NCI-H146 (cell line): ENCODE data around the gene SLC29A1.

Experiments used
- DNase-seq: peaks from one replicate; lab custom pipeline; 2025; lab: John Stamatoyannopoulos, UW

The SLC29A1 gene

DNA sequence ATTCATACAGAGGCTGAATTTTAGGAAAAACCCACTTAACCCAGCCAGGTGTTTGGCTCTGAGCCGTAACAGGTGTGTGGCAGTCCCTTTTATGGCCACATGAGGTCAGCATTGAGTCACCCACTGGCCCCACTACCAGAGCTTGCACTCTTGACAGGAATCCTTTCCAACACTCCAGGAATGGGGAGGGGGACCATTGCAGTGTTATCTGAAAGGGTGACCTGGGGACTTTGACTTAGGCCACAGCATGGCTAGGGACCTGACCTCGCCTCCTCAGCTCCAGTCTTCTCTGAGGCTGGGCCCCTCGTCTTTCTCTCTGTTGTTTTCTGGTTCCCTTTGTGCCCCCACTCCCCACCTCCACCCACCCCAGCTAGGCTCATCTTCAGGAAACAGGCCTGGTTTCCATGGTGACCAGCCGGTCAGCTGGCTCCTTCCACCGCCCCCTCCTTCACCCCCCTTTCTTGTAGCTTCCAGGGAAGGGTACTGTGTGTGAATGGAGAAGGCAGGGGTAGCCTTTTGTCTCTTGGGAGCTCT lies 44.8 kb downstream of the SLC29A1 start:
- peak; percentile 81 for DNase-seq

DNA sequence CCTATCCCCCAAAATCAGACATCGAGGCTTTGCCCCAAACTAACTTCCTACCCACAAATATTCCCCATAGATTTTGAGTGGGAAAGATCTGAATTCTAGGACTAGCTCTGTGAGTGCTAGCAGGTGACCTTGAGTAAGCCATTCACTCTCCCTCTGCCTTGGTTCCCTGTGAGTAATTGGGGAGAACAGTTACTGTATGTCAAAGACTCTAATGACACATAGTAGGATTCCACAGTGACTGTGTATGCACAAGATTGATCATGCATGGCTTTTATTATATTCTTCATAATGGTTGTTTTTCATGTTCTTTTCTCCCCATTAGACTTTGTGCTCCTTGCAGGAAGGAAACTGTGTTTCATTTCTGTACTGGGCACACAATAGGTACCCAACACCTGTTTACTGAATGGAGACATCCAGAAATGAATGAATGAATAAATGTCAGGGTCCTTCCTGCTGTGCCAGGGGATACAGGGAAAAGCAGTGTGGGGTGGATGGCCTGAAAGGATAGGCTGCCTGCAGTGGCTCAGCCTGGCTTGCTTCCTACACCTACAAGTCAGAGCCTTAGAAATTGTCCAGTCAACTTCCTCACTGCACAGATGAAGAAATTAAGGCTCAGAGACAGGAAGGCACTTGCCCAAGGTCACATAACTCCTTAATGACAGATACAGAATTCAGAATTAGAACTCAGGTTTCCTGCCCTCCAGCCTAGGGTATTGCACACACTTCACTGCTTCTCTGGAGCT lies 46.0 kb downstream of the SLC29A1 start:
- no peak for DNase-seq

DNA sequence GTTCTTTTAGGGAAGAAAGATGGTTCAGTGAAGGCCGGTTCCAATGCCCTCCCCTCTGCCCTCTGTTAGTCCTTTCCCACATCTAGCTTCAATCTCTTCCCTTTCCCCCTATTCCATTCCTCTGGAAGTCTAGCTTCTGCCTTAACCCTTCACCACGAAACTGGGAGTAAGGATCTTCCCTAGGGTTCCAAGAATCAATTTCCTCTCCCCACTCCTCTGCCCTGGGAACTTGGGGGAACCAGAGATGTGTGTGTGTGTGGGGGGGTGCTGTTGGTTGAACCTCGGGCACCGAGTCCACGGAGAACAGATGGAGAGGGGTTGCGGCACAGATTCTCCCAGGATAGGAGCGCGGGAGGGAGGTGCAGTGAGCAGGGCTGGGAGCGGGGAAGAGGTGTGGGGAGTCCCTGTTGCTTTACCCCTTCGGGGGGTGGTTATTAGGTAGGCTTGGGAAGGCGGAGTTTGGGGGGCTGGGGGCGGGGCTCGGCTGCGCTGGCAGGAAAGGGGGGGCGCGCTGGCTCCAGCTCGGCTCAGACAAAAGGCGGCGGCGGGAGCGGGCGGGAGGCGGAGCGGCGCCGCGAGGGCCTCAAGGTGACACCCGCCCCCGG lies 46.6 kb downstream of the SLC29A1 start, which contains the start of gene TMEM151B:
Gene TMEM151B (plus strand): TSS at position 530 of the 605 bp plus-strand sequence. CDS start 293 bp downstream, outside the sequence.
- DNase-seq: peak; percentile 65

DNA sequence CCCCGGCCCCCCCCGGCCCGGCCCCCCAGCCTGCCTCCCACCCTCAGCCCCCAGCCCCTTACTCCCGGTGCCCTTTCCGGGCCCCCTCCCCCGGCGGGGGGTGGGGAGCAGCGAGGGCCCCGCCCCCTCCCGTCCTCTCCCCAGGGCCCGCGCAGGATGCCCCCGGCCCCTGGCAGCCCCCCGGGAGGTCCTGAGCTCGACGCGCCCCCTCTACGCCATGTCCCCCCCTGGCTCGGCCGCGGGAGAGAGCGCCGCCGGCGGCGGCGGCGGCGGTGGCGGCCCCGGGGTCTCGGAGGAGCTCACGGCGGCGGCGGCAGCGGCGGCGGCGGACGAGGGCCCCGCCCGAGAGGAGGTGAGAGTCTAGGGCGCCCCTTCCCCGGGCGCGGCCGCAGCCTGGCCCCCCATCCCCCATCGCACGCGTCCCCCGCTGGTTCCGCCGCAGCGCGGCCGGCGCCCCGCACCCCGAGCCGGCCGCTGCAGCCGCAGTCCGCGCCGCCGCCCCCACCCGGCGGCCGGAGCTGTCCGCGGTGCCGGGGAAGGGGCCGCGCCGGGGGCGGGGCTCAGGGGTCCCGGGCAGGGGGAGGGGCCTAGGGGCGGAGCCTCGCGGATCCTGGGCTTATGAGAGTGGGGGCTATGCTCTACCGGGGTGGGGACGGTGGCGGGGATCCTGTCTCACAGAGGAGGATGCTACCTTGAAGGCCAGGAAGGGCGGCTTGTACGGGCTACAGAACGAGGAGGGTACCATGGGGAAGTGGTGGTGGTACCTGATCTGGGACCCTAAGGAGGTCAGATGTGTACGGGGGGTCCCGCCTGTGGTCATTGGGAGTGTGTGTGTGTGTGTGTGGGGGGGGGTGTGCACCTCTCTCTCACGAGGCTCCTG lies 47.4 kb downstream of the SLC29A1 start:
- peak; percentile 73 for DNase-seq

DNA sequence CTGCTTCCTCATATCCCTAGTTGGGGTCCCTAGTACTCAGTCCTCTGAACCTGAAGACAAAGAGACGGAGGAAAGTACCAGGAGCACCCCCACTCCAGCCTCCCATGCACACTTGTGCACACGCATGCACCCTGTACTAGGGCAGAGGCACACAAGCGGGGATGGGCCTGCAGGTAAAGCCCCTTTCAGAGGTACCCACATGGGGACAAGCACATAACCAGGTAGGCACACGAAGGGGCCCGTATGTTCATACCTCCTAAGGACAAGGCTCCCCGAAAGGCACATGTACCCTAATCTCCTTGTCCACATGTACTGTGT lies 48.0 kb downstream of the SLC29A1 start:
- DNase-seq: no peak

DNA sequence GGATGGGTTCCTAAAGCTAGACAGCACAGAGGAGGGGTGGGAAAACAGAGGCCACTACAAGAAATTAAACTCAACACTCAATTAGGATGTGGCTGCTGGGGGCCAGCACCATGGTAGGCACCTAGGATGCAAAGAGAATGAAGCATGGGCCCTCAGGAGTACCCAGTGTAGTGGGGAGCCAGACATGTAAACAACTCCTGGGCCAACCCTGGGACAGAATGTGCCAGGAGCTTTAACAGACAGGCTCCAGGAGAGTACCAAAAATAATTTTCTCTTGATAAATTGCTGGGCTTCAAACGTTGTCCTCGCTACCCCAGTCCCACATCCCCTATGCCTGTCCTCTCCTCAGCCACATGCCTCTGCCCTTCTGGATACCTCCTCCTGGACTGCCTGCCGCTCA lies 48.5 kb downstream of the SLC29A1 start:
- DNase-seq: no peak

DNA sequence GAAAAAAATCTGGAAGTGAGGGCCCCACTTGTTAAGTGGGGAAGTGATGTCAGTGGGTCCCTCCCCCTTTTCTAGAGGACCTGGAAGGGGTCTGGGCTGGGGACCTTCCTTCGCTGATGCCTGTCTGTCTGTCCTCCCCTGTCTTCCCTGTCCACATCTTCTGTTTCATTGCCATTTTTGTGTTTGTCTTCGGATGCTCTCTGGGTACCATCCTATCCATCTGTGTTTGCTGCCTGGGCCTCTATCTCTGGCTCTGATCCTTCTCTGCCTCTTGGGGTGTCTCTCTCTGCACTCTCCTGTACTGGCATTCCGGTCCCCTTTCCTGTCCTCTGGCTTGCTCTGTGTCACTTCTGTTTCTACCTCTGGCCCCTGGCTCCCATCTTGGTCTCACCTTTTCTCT lies 49.1 kb downstream of the SLC29A1 start:
- DNase-seq: no peak

DNA sequence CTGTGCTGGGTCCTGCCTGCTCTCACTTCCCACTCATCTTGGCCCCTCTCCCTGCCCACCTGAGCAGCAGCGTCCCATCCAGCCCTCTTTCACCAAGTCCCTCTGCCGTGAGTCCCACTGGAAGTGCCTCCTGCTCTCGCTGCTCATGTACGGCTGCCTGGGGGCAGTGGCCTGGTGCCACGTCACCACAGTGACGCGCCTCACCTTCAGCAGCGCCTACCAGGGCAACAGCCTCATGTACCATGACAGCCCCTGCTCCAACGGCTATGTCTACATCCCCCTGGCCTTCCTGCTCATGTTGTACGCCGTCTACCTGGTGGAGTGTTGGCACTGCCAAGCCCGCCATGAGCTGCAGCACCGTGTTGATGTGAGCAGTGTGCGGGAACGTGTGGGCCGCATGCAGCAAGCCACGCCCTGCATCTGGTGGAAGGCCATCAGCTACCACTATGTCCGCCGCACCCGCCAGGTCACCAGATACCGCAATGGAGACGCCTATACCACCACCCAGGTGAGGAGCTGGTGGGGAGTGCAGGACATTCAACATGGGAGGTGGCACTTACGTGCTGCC lies 49.7 kb downstream of the SLC29A1 start:
- no peak for DNase-seq

DNA sequence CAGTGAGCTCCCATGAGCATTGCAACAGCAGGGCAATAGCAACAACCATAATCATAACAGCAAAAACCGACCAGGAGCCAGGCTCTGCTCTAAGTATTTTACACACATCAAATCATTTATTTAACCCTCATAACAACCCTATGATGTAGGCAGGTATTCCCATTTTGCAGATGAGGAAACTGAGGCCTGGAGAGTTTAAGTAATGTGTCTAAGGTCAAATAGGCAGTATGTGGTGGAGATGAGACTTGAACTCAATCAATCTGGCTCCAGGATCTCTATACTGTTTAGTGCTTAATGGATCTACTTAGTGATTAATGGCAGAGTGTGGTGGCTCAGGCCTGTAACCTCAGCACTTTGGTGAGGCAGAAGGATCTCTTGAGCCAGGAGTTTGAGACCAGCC lies 50.2 kb downstream of the SLC29A1 start:
- no peak for DNase-seq

DNA sequence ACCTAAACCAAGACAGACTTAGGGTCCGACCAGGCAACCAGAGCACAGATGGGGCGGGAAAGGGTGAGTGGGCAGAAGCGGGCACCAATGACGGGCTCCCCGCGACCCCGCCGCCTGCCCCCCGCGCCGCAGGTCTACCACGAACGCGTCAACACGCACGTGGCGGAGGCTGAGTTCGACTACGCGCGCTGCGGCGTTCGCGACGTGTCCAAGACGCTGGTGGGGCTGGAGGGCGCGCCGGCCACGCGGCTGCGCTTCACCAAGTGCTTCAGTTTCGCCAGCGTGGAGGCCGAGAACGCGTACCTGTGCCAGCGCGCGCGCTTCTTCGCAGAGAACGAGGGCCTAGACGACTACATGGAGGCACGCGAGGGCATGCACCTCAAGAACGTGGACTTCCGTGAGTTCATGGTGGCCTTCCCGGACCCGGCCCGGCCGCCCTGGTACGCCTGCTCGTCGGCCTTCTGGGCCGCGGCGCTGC lies 51.9 kb downstream of the SLC29A1 start:
- DNase-seq: no peak

DNA sequence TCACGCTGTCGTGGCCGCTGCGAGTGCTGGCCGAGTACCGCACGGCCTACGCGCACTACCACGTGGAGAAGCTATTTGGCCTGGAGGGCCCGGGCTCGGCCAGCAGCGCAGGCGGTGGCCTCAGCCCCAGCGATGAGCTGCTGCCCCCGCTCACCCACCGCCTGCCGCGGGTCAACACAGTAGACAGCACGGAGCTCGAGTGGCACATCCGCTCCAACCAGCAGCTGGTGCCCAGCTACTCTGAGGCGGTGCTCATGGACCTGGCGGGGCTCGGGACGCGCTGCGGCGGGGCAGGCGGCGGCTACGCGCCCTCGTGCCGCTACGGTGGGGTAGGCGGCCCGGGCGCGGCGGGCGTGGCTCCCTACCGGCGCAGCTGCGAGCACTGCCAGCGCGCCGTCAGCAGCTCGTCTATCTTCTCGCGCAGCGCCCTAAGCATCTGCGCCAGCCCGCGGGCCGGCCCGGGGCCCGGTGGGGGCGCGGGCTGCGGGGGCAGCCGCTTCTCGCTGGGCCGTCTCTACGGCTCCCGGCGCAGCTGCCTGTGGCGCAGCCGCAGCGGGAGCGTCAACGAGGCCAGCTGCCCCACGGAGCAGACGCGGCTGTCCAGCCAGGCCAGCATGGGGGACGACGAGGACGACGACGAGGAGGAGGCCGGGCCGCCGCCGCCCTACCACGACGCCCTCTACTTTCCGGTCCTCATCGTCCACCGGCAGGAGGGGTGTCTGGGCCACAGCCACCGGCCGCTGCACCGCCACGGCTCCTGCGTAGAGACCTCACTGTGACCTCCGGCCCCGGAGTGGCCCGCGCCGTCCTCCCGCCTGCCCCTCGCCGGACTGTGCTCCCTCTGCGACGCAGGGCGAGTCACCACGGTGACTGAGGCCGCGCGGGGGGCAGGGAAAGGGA lies 52.6 kb downstream of the SLC29A1 start:
- peak; percentile 39 for DNase-seq

DNA sequence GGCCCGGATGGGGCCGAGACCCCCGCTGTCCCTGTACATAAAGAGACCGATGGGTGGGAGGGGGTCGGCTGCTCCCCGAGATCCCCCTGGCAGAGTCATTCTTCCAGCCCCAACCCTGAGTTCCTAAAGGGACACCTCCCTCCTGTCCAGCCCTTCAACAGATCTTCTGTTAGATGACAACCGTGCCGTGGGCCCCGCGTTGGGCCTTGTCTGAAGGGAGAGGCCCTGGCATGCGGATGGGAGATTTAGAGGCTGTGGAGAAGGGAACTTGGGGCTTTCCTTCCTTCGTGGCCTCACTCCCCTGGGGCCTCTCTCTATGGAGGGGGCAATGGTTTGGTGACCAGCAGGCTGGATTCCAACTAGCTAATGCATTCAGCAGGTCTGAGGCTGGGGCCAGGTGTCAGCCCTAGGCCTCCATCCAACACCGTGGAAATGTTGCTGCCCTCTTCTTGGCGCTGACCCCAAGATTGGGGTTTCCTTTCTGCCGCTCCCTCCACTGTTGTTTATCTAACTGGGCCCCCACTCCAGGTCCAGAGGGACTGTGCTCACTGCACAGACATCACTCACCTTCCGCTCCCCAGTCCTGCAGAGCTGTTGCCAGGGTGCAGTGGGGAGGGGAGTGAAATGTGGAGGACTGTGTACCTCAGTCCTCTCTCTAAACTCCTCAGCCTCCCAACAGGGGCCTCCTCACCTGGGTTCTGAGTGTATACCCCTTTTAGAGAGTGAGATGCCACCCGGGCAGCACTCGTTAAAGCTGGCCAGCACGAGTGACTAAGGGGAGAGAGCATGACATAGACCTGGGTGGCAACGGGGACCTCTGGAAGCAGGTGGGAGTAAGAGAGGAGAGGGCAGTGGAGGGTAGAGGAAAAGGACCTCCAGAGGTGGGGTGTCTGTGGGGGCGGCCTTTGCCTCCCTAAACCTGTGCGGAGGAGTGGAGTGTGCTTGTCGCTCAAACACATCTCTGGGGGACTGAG lies 53.6 kb downstream of the SLC29A1 start:
- DNase-seq: no peak

DNA sequence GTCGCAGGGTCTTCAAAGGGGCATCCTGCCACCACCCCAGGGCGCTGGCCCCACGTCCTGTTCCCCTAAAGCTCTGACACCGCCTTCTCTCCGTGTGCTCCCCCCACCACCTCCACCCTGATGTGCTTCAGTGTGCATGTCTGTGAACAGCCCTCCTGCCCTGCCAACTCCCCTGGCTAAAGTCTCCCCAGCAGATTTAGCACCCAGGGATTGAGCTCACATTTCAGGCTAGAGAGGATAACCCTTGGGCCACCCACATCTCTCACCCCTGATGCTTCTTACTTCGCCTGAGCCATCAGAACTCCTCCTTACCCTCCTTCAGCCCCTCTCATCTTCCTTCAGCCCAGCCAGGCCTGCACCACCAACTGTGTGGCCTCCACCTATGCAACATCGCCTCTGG lies 54.4 kb downstream of the SLC29A1 start:
- DNase-seq: no peak

DNA sequence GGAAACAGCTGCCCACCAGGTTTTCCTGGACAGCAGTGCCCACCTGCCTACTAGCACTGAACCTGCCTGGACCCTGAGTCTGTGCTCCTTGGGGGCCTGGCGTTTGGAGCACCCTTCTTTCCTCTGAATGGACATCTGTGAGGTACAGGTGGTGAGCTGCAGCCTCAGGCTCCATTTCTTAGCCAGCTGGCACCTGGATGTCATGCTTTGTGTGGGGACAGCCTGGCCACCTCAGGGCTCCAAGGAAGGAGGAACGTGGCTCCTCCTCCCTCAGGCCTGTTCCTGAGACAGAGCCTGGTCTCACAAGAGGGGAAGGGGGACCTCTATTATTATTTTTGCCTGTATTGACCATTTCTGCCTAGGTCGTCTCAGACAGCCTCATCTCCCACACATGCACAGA lies 54.9 kb downstream of the SLC29A1 start:
- no peak for DNase-seq

DNA sequence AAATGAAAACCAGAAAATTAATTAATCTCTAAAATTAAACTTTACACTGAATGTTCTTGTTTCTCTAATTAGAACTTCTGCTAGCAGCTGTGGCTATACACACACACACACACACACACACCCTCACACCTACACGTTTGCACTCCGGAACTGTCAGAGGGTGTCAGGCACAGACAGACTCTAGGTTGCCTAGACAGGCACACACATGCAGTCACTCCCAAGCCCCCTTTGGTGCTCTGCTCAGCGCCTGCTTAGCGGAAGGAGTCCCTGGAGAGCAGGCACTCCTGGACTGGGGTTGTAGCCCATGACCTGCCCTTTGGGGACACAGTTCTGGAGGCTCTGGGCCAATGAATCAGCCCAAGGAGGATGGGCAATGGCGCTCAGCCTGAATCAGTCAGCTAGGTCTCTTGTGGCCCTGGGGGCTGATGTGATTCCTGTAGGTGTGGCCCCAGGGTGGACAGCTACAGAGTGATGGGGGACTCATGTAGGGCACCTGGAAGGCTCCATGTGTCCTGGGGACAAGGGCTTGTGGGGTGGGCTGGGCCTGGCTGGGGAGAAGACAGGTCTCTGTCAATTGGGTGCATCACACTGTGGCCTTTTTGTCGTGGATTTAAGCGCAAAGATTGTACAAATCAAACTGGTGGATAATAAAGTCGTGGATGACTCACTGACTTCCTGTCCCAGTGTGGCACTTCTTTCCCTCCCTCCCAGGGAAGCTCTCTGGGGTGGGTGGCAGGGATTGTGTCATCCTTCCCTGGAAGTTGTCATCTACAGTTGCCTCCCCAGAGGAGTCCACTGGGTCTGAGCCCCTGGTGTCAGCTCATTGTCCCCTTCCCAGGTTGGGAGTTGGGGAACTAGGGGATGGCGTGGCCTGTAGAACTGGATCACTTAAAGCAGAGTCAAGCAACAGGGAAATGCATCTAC lies 55.6 kb downstream of the SLC29A1 start:
- no peak for DNase-seq
